H1 (cell line): ENCODE measurements around the gene CHI3L1.

Experiments
- BRCA1 ChIP-seq: IDR thresholded peaks from 2 replicates; pipeline ENCODE4 v1.6.1; 2012; ENCODE audit warnings: low read depth, low read length, improper control_type of control experiment
- CBX5 ChIP-seq: fragments of 300-800, 300-1000 bp; sonication (generic); IDR thresholded peaks from 2 replicates; pipeline ENCODE4 v1.7.1; 2016; ENCODE audit warnings: antibody characterized with exemption, low read length, low read depth
- CTCF ChIP-seq, 3 experiments: IDR thresholded peaks; 1 replicate in 2 of 3; 2 replicates in 1 of 3; pipeline versions ENCODE4 v1.5.1 to v1.6.1; 2011; ENCODE audit warnings: low read length in 3 of 3, mild to moderate bottlenecking in 3 of 3, inconsistent platforms in 2 of 3, low read depth in 1 of 3, moderate library complexity in 1 of 3; ENCODE audit not compliant: insufficient read depth in 1 of 3; ENCODE audit errors: control extremely low read depth in 1 of 3
- KDM5A ChIP-seq: fragments of 200-600 bp; IDR thresholded peaks from 2 replicates; pipeline ENCODE4 v1.7.1; 2012; ENCODE audit warnings: mild to moderate bottlenecking, low read length, inconsistent platforms, mixed read lengths
- TF ChIP-seq, protein P1 (sequence below): IDR thresholded peaks from 2 replicates; pipeline ENCODE4 v1.6.1; 2012; ENCODE audit warnings: inconsistent platforms

DNA sequence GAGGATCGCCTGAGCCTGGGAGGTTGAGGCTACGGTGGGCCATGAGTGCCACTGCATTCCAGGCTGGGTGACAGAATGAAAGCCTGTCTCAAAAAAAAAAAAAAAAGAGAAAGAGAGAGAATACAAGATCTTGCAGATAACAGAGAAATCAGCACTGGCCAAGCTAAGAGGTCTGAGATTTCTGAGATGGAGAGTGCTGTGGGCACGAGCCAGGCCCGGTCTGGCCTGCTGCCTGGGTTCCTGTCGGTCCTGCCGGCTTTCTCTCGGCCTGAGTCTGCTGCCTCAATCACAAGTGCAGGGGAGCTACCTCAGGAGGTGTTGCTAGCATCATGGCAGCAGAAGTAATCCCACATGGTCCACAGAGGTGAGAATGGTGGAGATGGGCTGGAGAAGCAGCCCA lies 40.0 kb downstream of the CHI3L1 start:
- TF ChIP-seq CTCF (IDR thresholded peaks at IDR 0.05; ENCODE audit: control extremely low read depth in 1 of 3, insufficient read depth in 1 of 3, low read depth in 1 of 3, low read length in 3 of 3) (no peak), CBX5 (no peak), KDM5A (no peak), BRCA1 (no peak)
- TF ChIP-seq, protein P1, sequence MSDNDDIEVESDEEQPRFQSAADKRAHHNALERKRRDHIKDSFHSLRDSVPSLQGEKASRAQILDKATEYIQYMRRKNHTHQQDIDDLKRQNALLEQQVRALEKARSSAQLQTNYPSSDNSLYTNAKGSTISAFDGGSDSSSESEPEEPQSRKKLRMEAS, result no peak
